GM06990 (cell line): ENCODE data around the gene SPATA16.

ENCODE experiments used
- DNase-seq: peaks from one replicate; pipeline ENCODE4 v3.0.0-alpha.2; 2011; ENCODE audit not compliant: insufficient read length; ENCODE audit errors: extremely low read depth
- H3K27me3 ChIP-seq: replicated peaks from 2 replicates; pipeline ENCODE4 v1.6.0; 2011; ENCODE audit warnings: low read length; ENCODE audit not compliant: control insufficient read depth, insufficient read depth
- H3K36me3 ChIP-seq: 2 replicates; pipeline ENCODE4 v1.5.1; 2011; ENCODE audit warnings: low read length; ENCODE audit not compliant: control insufficient read depth, insufficient read depth
- H3K4me3 ChIP-seq: replicated peaks from 2 replicates; pipeline ENCODE4 v1.5.1; 2011; ENCODE audit warnings: low read depth, mild to moderate bottlenecking, control low read depth, low read length
- TF ChIP-seq, protein P1 (sequence below): IDR thresholded peaks from 2 replicates; pipeline ENCODE4 v1.5.1; 2011; ENCODE audit warnings: low read length, control low read depth, mild to moderate bottlenecking, inconsistent platforms; ENCODE audit not compliant: insufficient read depth, poor library complexity, severe bottlenecking

The SPATA16 gene

DNA sequence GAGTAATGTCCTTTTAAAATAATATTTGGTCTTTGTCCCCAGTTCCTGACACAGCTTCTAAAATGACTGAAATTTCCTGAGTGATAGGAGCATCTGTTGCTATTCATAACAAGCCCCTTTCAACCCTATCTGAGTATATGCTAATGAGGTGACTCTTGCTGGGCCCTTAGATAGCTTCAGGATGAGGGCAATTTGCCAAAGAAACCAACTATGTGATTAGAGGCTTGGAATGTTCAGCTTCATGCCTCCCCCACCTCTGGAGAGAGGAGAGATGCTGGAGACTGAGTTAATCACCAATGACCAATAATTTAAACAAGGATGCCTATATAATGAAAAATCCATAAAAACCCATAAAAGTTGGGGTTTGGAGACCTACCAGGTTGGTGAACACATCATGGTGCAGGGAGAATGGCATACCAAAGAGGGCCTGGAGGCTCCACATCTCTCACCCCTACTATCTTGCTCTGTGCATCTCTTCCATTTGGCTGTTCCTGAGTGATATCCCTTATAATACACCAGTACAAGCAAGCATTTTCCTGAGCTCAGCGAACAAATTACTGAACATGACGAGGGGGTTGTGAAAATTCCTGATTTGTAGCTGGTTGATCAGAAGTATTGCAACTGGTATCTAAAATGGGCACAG lies 201.3 kb downstream of the SPATA16 start:
- TF ChIP-seq, protein P1, sequence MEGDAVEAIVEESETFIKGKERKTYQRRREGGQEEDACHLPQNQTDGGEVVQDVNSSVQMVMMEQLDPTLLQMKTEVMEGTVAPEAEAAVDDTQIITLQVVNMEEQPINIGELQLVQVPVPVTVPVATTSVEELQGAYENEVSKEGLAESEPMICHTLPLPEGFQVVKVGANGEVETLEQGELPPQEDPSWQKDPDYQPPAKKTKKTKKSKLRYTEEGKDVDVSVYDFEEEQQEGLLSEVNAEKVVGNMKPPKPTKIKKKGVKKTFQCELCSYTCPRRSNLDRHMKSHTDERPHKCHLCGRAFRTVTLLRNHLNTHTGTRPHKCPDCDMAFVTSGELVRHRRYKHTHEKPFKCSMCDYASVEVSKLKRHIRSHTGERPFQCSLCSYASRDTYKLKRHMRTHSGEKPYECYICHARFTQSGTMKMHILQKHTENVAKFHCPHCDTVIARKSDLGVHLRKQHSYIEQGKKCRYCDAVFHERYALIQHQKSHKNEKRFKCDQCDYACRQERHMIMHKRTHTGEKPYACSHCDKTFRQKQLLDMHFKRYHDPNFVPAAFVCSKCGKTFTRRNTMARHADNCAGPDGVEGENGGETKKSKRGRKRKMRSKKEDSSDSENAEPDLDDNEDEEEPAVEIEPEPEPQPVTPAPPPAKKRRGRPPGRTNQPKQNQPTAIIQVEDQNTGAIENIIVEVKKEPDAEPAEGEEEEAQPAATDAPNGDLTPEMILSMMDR = no peak
- no peaks in the 10 kb centered on the region for H3K27me3 ChIP-seq
- no peaks in the 10 kb centered on the region for H3K36me3 ChIP-seq
- no peak for DNase-seq
- H3K4me3 ChIP-seq = no peak overlapping the region

DNA sequence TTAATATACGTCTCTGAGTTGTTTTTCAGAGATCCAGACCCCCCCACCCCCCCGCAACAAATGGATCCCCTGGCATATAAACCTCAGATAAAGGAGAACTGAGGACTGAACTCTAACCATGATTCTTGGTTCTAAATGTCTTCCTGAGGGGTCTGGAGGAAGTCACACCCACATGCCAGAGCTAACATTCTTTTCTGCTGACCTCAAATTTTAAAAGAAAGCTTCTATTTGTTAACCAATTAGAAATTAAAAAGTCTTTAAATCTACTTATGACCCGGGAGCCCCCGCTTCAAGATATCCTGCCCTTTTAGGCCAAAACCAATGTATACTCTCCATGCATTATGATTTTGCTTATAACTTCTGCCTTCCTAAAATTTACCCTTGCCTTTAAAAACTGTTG lies 202.2 kb downstream of the SPATA16 start:
- DNase-seq = no peak
- Histone ChIP-seq H3K27me3 (no peaks in the 10 kb centered on the region), H3K36me3 (no peaks in the 10 kb centered on the region), H3K4me3 (no peak overlapping the region)
- TF ChIP-seq, protein P1 = no peak

DNA sequence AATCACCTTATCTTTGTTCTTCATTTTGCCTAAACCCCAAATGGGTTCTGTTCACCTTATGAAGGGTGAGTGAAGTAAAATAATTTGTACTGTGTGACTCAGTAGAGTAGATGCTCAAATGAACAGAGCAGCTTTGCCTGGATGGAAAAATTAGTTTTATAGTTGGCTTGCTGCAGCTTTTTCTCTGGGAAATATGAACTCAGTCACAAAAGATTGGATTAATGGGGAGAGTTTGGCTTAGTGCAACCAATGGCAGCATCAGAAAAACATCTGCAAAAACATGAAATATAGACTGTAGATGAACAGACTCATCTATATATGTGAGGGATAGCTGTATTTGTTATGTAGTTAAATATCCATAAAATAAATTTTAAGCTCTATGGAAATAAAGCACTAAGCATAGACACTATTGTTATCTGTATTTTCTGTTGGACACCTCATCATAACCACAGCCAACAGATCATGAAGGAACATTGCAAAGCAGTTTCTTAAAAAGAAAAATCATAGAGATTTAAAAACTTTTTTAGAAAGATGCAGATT lies 209.2 kb downstream of the SPATA16 start:
- Histone ChIP-seq H3K36me3 (no peaks in the 10 kb centered on the region), H3K4me3 (no peak overlapping the region), H3K27me3 (no peaks in the 10 kb centered on the region)
- TF ChIP-seq, protein P1 = no peak
- no peak for DNase-seq

DNA sequence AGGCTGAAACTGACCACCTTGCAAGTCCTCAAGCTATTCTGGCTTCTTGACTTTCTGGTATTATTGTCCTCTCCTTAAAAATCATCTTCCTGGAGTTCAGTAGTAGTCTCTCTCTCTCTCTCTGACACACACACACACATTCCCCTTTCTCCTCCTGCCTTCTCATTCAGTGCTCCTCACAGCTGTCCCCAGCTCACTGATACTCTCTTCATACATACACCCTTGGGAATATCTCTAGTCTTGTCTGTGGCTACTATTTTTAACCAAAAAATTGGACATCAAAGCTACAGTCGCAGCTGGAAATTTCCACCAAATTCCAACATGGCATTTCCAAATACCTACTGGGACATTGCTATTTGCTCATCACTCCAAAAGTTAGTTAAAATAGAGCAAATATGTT lies 211.6 kb downstream of the SPATA16 start:
- TF ChIP-seq, protein P1 = no peak
- Histone ChIP-seq H3K36me3 (no peaks in the 10 kb centered on the region), H3K27me3 (no peaks in the 10 kb centered on the region), H3K4me3 (no peak overlapping the region)
- no peak for DNase-seq

DNA sequence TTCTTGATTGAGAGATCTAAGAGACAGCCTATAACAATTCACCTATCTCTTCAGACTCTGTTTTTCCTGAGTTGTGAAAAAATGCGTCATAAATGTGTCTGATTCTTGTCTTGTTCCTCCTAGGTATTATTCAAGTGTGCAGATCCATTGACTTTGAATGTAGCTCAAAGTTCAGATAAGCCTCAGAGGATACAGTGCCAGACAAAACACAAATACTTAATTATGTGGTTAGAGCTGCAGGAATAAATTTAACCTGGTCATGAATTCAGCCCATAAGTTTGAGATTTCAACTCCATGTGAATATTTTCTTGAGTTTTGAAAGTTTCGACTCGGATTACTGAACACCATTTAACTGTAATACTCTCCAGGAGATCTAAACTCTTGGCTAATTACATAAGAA lies 216.5 kb downstream of the SPATA16 start:
- TF ChIP-seq, protein P1 = no peak
- Histone ChIP-seq H3K4me3 (no peak overlapping the region), H3K36me3 (no peaks in the 10 kb centered on the region), H3K27me3 (no peaks in the 10 kb centered on the region)
- no peak for DNase-seq
